ENCODE measurements around the gene C2CD4D. TPM values are rescaled to one million over a fixed set of nuclear protein-coding genes. Genes with fewer than 3 reads are reported as not detected.

C2CD4D gene
- total RNA-seq, 2 donors from 2014 or later: 0.81 to 0.92 TPM

- no peak for ATAC-seq
- intact Hi-C loops (cut with DNase I, micrococcal nuclease): no loop called here
- no peak for DNase-seq
These were observed 19.5 kb downstream of the C2CD4D start for GRCh38 chr1:151819976-151820623.

DNA sequence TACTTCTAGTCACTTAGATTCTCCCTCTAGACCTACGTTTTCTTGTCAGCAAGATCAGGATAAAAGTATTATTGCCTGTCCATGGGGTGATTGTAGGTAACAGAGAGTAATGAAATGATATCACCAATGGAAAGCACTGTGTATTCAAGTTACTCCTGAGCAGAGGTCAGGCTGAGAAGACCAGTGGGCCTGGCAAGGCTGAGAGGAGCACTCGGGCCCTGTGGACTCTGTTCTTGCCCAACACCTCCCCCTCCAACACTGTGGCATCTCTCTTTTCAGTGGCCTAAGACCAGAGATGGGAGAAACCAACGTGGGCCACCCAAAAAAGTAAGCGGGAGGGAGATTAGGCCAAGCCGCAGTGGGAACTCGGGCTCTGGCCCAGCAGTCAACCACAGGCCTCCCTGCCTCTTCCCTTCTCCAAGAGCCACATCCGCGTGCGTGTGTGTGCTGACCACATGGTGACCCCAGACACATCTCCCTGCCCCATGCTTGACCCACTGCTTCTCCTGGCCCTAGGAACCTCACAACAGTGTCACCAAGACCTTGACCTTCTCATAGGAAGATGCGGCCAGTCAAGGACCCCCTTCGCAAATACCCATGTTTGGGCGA is 20.3 kb downstream of the C2CD4D start:
- DNase-seq: no peak
- intact Hi-C loops (cut with DNase I, micrococcal nuclease): no loop called here
- no peak for ATAC-seq

DNA sequence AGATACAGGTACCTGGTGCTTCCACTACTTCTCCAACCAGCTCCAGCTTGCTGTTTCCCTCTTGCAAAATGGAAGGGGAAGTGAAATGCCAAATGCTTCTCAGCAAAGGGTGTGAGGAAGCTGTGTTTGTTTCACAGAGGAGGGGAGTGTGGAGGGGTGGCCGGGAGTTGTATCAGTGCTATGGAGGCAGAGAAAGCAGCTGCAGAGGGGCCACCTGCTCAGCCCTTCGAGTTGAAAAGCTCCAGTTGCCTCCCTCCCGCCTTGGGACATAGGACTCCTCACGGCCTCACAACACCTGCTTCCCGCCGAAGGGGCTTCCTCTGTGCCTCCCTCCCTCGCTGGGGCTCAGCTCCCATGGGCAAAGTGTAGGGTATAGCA is 22.3 kb downstream of the C2CD4D start:
- DNase-seq (no peak), ATAC-seq (no peak)
- intact Hi-C loops (cut with DNase I, micrococcal nuclease): no loop called here

- DNase-seq (no peak), ATAC-seq (no peak)
- intact Hi-C loops (cut with DNase I, micrococcal nuclease): no loop called here
These were observed 22.9 kb downstream of the C2CD4D start for GRCh38 chr1:151816548-151817352.

GRCh38 chr1:151815716-151816327 is 23.8 kb downstream of the C2CD4D start:
- peak in 1 of 2 donors; percentile 40 for DNase-seq
- intact Hi-C loops (cut with DNase I, micrococcal nuclease): no loop called here
- ATAC-seq: peak; percentile 9

DNA sequence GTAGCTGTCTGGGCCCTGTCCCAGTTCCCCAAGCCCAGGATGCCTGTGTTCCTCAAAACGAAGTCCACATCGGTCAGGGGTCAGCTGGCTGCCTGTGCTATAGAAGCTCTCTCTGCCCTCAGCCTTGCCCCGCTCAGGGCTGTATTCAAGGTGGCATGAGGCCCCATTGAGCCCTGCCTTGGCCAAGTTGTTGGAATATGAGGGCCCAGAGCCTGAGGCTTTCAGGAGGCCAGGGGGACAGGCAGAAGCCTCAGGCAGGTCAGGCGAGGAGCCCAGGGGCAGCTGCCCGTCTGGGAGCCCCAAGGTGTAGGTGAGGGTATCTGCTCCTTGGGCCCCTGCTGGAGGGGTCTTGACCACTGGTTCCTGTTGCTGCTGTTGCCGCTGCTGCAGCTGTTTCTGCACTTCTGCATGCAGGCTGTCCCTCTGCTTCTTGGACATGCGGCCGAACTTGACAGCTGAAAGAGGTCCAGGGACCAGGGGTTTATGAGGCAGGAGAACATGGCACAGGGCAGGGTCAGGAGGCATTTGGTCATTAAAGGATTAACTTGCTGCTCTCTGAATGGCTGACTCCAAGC is 24.6 kb downstream of the C2CD4D start:
- no peak for ATAC-seq
- intact Hi-C loops (cut with DNase I, micrococcal nuclease): no loop called here
- DNase-seq: no peak

- intact Hi-C loops (cut with DNase I, micrococcal nuclease): no loop called here
- no peak for ATAC-seq
- no peak for DNase-seq
These were observed 25.2 kb downstream of the C2CD4D start for GRCh38 chr1:151814426-151814825.

DNA sequence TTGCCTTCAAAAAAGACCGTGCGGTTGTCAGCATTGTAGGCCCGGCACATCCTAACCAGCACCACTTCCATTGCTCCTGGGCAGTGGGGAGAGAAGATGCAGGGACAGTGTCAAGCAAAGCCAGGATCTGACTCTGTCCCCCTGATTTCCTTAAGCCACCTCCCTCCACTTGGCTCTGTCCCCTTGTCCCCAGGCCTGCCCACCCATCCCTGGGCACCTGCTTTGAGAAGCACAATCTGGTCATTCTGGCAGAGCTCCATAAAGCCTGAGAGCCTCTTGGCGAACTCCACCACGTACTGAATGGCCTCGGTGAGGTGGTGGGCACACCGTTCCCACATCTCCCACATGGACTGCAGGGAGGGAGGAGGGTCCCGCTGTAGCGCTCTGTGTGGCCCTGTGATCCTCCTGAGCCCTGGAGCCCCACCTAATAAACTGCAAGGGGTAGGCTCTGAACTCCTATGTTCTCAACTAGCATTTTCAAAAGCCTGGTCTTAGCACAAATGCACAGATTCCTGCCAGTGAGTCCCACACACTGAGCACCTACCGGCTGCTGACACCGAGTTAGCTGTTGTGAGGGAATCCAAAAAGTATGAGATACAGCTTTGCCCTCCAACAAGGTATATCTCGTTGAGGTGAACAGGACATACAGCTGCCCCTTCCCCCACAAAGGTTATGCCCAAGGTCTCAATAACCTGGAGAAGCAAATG is 26.2 kb downstream of the C2CD4D start:
- ATAC-seq (no peak), DNase-seq (no peak)
- intact Hi-C loops (cut with DNase I, micrococcal nuclease): no loop called here

DNA sequence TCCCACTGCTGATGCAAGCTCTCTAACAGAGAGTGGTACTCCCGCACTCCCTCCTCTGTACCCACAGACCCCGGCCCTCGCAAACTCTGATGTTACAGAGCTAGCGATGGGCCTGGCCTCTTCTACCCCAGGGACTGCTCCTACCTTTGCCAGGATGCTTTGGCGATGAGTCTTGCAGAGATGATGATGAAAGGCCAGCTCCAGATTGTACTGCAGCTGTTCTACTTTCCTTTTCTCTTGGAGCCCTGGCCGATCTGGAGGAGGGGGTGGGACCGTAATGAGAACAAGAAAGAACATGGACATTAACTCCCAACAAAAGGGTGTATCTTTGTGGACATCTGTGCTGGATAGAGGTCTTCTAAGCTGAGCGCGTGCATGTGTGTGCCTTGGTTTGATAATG is 28.4 kb downstream of the C2CD4D start:
- no peak for ATAC-seq
- DNase-seq: no peak
- intact Hi-C loops (cut with DNase I, micrococcal nuclease): no loop called here

GRCh38 chr1:151809985-151810556 is 29.5 kb downstream of the C2CD4D start:
- ATAC-seq (no peak), DNase-seq (no peak)
- intact Hi-C loops (cut with DNase I, micrococcal nuclease): no loop called here

DNA sequence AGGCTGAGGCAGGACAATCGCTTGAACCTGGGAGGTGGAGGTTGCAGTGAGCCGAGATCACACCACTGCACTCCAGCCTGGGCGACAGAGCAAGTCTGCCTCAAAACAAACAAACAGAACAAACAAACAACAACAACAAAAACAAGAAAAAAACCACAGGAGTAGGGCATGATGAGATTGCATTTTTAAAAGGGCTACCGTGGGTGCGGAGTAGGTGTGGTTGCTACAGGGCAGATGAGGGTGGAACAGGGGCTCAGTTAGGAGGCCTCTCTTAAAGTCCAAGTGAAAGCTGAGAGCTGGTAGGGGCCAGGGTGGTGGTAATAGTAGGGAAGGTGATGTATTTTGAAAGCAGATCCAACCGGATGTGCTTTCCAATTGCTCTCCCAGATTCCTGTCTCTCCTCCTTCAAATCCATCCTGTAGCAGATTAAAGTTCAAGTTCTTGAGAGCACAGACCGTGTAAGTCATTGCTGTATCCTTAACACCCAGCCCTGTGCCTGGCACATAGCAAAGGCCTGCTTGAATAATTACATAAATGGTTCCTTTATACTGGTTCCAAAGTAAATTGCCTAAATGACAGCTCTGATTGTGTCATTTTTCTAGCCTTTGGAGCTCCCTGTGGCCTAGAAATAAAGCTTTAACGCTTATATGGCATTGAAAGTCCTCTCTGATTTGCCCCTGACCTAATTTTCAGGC is 30.2 kb downstream of the C2CD4D start:
- ATAC-seq: no peak
- intact Hi-C loops (cut with DNase I, micrococcal nuclease): no loop called here
- DNase-seq: no peak

- ATAC-seq (no peak), DNase-seq (no peak)
- intact Hi-C loops (cut with DNase I, micrococcal nuclease): no loop called here
These were observed 31.9 kb downstream of the C2CD4D start for GRCh38 chr1:151807766-151808165.

GRCh38 chr1:151807131-151807530 is 32.5 kb downstream of the C2CD4D start:
- peak; percentile 27 for ATAC-seq
- no peak for DNase-seq
- intact Hi-C loops (cut with DNase I, micrococcal nuclease): no loop called here

GRCh38 chr1:151806170-151806569 is 33.5 kb downstream of the C2CD4D start:
- DNase-seq: no peak
- intact Hi-C loops (cut with DNase I, micrococcal nuclease): no loop called here
- peak; percentile 16 for ATAC-seq

- no peak for DNase-seq
- ATAC-seq: peak; percentile 19
- intact Hi-C loops (cut with DNase I, micrococcal nuclease): no loop called here
These were observed 34.4 kb downstream of the C2CD4D start, which contains the start of gene LINGO4 for GRCh38 chr1:151805066-151805820. TSS of gene LINGO4 (minus strand) at chr1:151805419. CDS start at chr1:151802704, 2,715 bp downstream.

- DNase-seq (no peak), ATAC-seq (no peak)
- intact Hi-C loops (cut with DNase I, micrococcal nuclease): no loop called here
These were observed 35.7 kb downstream of the C2CD4D start for GRCh38 chr1:151803915-151804314.

DNA sequence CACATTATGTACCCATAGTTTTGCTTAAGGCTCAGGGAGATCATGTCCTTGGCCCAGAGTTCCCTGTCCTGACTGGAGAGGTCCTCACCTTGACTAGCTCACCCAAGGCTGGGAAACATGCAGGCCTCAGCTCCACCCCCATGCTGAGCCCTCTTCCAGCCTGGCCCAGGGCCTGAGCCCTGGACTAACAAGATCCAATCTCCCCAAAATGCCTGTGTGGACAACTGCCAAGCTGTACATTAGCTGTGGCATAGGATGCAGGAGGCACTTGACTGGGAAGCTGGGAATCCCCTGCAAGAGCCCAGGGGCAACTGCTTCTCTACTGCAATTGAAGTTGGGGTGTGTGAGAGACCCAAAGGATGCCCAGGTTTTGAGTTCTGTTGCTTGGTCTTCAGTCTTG is 36.5 kb downstream of the C2CD4D start:
- no peak for ATAC-seq
- DNase-seq: no peak
- intact Hi-C loops (cut with DNase I, micrococcal nuclease): no loop called here
